Smooth muscle cell (in vitro differentiated cells): ENCODE results near the gene ROR1. TPM values are rescaled to one million over a fixed set of nuclear protein-coding genes. Genes with fewer than 3 reads are reported as not detected.

Experiments used
- DNase-seq: peaks from one replicate; lab custom pipeline; 2025; ENCODE audit not compliant: unreplicated experiment; lab: John Stamatoyannopoulos, UW
- H2AFZ ChIP-seq: fragments of 200-600 bp; sonication (generic); 2 replicates; pipeline ENCODE4 v1.6.0; 2016; ENCODE audit warnings: antibody characterized with exemption, low read depth, mild to moderate bottlenecking
- H3F3A ChIP-seq: fragments of 200-600 bp; sonication (generic); 2 replicates; pipeline ENCODE4 v1.6.0; 2017; ENCODE audit warnings: antibody characterized with exemption, low read depth
- H3K27ac ChIP-seq: fragments of 200-600 bp; sonication (generic); 2 replicates; pipeline ENCODE4 v1.5.1; 2016; ENCODE audit warnings: low read depth, mild to moderate bottlenecking
- H3K27me3 ChIP-seq: fragments of 200-600 bp; sonication (generic); 2 replicates; pipeline ENCODE4 v1.6.1; 2016; ENCODE audit warnings: low read depth, mild to moderate bottlenecking
- H3K36me3 ChIP-seq: fragments of 200-600 bp; sonication (generic); 2 replicates; pipeline ENCODE4 v1.5.1; 2016; ENCODE audit warnings: low read depth
- H3K4me1 ChIP-seq: fragments of 200-600 bp; sonication (generic); 2 replicates; pipeline ENCODE4 v1.5.1; 2016; ENCODE audit warnings: low read depth
- H3K4me2 ChIP-seq: fragments of 200-600 bp; sonication (generic); 2 replicates; pipeline ENCODE4 v1.6.0; 2016; ENCODE audit warnings: mild to moderate bottlenecking
- H3K4me3 ChIP-seq: fragments of 200-600 bp; sonication (generic); 2 replicates; pipeline ENCODE4 v1.5.1; 2016; ENCODE audit warnings: mild to moderate bottlenecking
- H3K79me2 ChIP-seq: fragments of 200-600 bp; sonication (generic); 2 replicates; pipeline ENCODE4 v1.6.0; 2016; ENCODE audit warnings: low read depth, mild to moderate bottlenecking
- H3K9ac ChIP-seq: fragments of 200-600 bp; sonication (generic); 2 replicates; pipeline ENCODE4 v1.6.0; 2016; ENCODE audit warnings: low read depth
- H3K9me3 ChIP-seq: fragments of 200-600 bp; sonication (generic); replicated peaks from 2 replicates; pipeline ENCODE4 v1.5.1; 2016; ENCODE audit warnings: low read depth
- H4K20me1 ChIP-seq: fragments of 200-600 bp; sonication (generic); 2 replicates; pipeline ENCODE4 v1.6.0; 2016; ENCODE audit warnings: low read depth
- CTCF ChIP-seq: fragments of 200-600 bp; sonication (generic); IDR thresholded peaks from 2 replicates; pipeline ENCODE4 v1.5.1; 2017; ENCODE audit warnings: borderline replicate concordance, mild to moderate bottlenecking, antibody characterized with exemption; ENCODE audit not compliant: insufficient read depth, poor library complexity, severe bottlenecking
- WGBS: methylation state at CpG from one replicate; pipeline ENCODE4 v1.1.7; 2016; ENCODE audit warnings: low lambda C conversion rate; 5-methylcytosine and 5-hydroxymethylcytosine counted together
- polyA plus RNA-seq: library from polyadenylated mRNA; unstranded; fragments of >200 nt; fragmentation: Nextera tagmentation; extraction: Ambion mirVana; gene quantifications from 2 replicates; pipeline ENCODE4 v1.2.1, GENCODE V29; 2016
- total RNA-seq: library from RNA; depleted of rRNA; stranded (reverse); fragments of >200 nt; gene quantifications from 2 replicates; pipeline ENCODE4 v1.2.3, GENCODE V29; 2014

Gene ROR1
- total and polyA plus RNA-seq, 2 experiments from 2014 or later, result 3.3 to 7.2 TPM

- H3K9ac ChIP-seq, result no peak overlapping the region
- no peak for DNase-seq
- H3K4me1 ChIP-seq, result peaks cover 16% of the 10 kb centered on the region
- H2AFZ ChIP-seq, result no peak overlapping the region
- H3F3A ChIP-seq, result no peaks in the 10 kb centered on the region
- no peaks in the 10 kb centered on the region for H3K9me3 ChIP-seq
- no peaks in the 10 kb centered on the region for H3K27me3 ChIP-seq
- no peak for TF ChIP-seq CTCF
- H4K20me1 ChIP-seq, result no peaks in the 10 kb centered on the region
- H3K4me3 ChIP-seq, result no peak overlapping the region
- no peak overlapping the region for H3K4me2 ChIP-seq
- H3K79me2 ChIP-seq, result peaks cover 4% of the 10 kb centered on the region
- no peak overlapping the region for H3K27ac ChIP-seq
- WGBS, result 65% methylated on average over 3 of the region's 3 CpGs
- no peaks in the 10 kb centered on the region for H3K36me3 ChIP-seq
These were observed 92.3 kb downstream of the ROR1 start for GRCh38 chr1:63866084-63866483.

GRCh38 chr1:63867429-63868176, 93.8 kb downstream of the ROR1 start:
- H3K4me1 ChIP-seq, result peaks cover 16% of the 10 kb centered on the region
- no peak overlapping the region for H2AFZ ChIP-seq
- H3K36me3 ChIP-seq, result no peaks in the 10 kb centered on the region
- no peaks in the 10 kb centered on the region for H3F3A ChIP-seq
- no peaks in the 10 kb centered on the region for H3K79me2 ChIP-seq
- H3K4me2 ChIP-seq, result no peak overlapping the region
- no peaks in the 10 kb centered on the region for H3K9me3 ChIP-seq
- no peaks in the 10 kb centered on the region for H3K27me3 ChIP-seq
- DNase-seq, result no peak
- peak overlapping the region; percentile 66 for H3K27ac ChIP-seq
- no peak overlapping the region for H3K4me3 ChIP-seq
- H3K9ac ChIP-seq, result peak overlapping the region; percentile 13
- no peak for TF ChIP-seq CTCF
- H4K20me1 ChIP-seq, result no peaks in the 10 kb centered on the region
- 61% methylated on average over 14 of the region's 14 CpGs for WGBS

GRCh38 chr1:63868268-63868781, 94.5 kb downstream of the ROR1 start:
- Histone ChIP-seq H3K4me3 (no peak overlapping the region), H3K36me3 (no peaks in the 10 kb centered on the region), H3K9ac (no peak overlapping the region), H3K79me2 (no peaks in the 10 kb centered on the region), H3K27ac (peak overlapping the region; percentile 66), H3K9me3 (no peaks in the 10 kb centered on the region), H3K4me2 (no peak overlapping the region), H2AFZ (no peak overlapping the region), H4K20me1 (no peaks in the 10 kb centered on the region), H3K27me3 (no peaks in the 10 kb centered on the region), H3F3A (no peaks in the 10 kb centered on the region), H3K4me1 (peaks cover 12% of the 10 kb centered on the region)
- no peak for TF ChIP-seq CTCF
- no peak for DNase-seq
- WGBS, result 63% methylated on average over 5 of the region's 5 CpGs

GRCh38 chr1:63870152-63870551, 96.3 kb downstream of the ROR1 start:
- Histone ChIP-seq H4K20me1 (no peaks in the 10 kb centered on the region), H3F3A (peaks cover 4% of the 10 kb centered on the region), H3K4me1 (peaks cover 13% of the 10 kb centered on the region), H3K27ac (no peak overlapping the region), H3K36me3 (no peaks in the 10 kb centered on the region), H3K9ac (no peak overlapping the region), H3K79me2 (no peaks in the 10 kb centered on the region), H3K4me3 (no peak overlapping the region), H3K27me3 (no peaks in the 10 kb centered on the region), H3K4me2 (no peak overlapping the region), H2AFZ (no peak overlapping the region), H3K9me3 (no peaks in the 10 kb centered on the region)
- no peak for TF ChIP-seq CTCF
- no peak for DNase-seq
- 97% methylated on average over 2 of the region's 2 CpGs for WGBS
